IMR-90 (cell line): ENCODE measurements around the gene MBIP.

ENCODE experiments used
- BHLHE40 ChIP-seq: fragments of 150-350 bp; IDR thresholded peaks from 2 replicates; pipeline ENCODE4 v1.6.1; 2016; ENCODE audit warnings: mild to moderate bottlenecking, low read depth, low read length
- CTCF ChIP-seq: conservative IDR thresholded peaks from 2 replicates; pipeline ENCODE4 v1.5.1; 2012; ENCODE audit warnings: mild to moderate bottlenecking, low read depth, low read length, improper control_type of control experiment
- ELK1 ChIP-seq: fragments of 150-350 bp; IDR thresholded peaks from 2 replicates; pipeline ENCODE4 v1.6.1; 2016; ENCODE audit warnings: low read depth, mild to moderate bottlenecking, low read length, moderate library complexity, borderline replicate concordance
- MXI1 ChIP-seq: IDR thresholded peaks from 2 replicates; pipeline ENCODE4 v1.6.1; 2012; ENCODE audit warnings: low read depth, mild to moderate bottlenecking, low read length, moderate library complexity, borderline replicate concordance
- POLR2A ChIP-seq: IDR thresholded peaks from 2 replicates; pipeline ENCODE4 v1.6.1; 2012; ENCODE audit warnings: mild to moderate bottlenecking, low read depth, low read length
- RAD21 ChIP-seq: IDR thresholded peaks from 2 replicates; pipeline ENCODE4 v1.6.1; 2012; ENCODE audit warnings: low read length, improper control_type of control experiment
- RCOR1 ChIP-seq: IDR thresholded peaks from 2 replicates; pipeline ENCODE4 v1.6.1; 2012; ENCODE audit warnings: mild to moderate bottlenecking, low read length, improper control_type of control experiment; ENCODE audit not compliant: insufficient replicate concordance
- RFX5 ChIP-seq: IDR thresholded peaks from 2 replicates; pipeline ENCODE4 v1.8.0; 2012; ENCODE audit warnings: low read depth, mild to moderate bottlenecking, low read length, moderate library complexity
- SMC3 ChIP-seq: fragments of 150-350 bp; IDR thresholded peaks from 2 replicates; pipeline ENCODE4 v1.6.1; 2016; ENCODE audit warnings: low read depth, mild to moderate bottlenecking, antibody characterized with exemption, low read length, moderate library complexity
- USF2 ChIP-seq: fragments of 150-350 bp; IDR thresholded peaks from 2 replicates; pipeline ENCODE4 v1.6.1; 2017; ENCODE audit warnings: mild to moderate bottlenecking, antibody characterized with exemption, low read length, low read depth

GRCh38 chr14:36302823-36303222, 17.6 kb downstream of the MBIP start:
- no peak for TF ChIP-seq RAD21
- no peak for TF ChIP-seq ELK1
- TF ChIP-seq POLR2A = no peak
- no peak for TF ChIP-seq CTCF
- TF ChIP-seq RCOR1 = no peak
- TF ChIP-seq USF2 = no peak
- no peak for TF ChIP-seq MXI1
- no peak for TF ChIP-seq BHLHE40
- no peak for TF ChIP-seq SMC3
- no peak for TF ChIP-seq RFX5
